Activated CD4-positive, alpha-beta T cell treated with anti-CD3 and anti-CD28 coated beads for 36 hours (primary cell): ENCODE data around the gene ZNF18. TPM values are rescaled to one million over a fixed set of nuclear protein-coding genes. Genes with fewer than 3 reads are reported as not detected.
"Not testable (repeated sequence)": the region's sequence is repeated elsewhere in the genome, so short reads cannot be mapped to it uniquely, and the experiment has no call there.

Experiments used
- ATAC-seq: fragments of 200-7000 bp; cut with Tn5 transposase; one replicate; pipeline ENCODE4 v1.10.0; 2021; ENCODE audit warnings: mild to moderate bottlenecking, moderate library complexity
- CTCF ChIA-PET: fragments of 350-600 bp; sonication (Branson Sonifier 250); formaldehyde crosslinking; loops from one replicate; lab custom pipeline; 2021; ENCODE audit warnings: antibody characterized with exemption; lab: Charles Lee
- POLR2A ChIA-PET: fragments of 350-600 bp; sonication (Branson Sonifier 250); formaldehyde crosslinking; loops from one replicate; lab custom pipeline; 2021; ENCODE audit warnings: antibody characterized with exemption, inconsistent platforms; lab: Charles Lee
- DNase-seq: peaks from one replicate; pipeline ENCODE4 v3.0.0-alpha.2; 2020
- H3K27ac Mint-ChIP-seq: one replicate; pipeline ENCODE4 v1.8.0; 2021; ENCODE audit warnings: mixed read lengths
- H3K27me3 Mint-ChIP-seq: one replicate; pipeline ENCODE4 v1.8.0; 2021; ENCODE audit warnings: mixed read lengths
- H3K36me3 Mint-ChIP-seq: one replicate; pipeline ENCODE4 v1.8.0; 2021; ENCODE audit warnings: low read depth, mixed read lengths
- H3K4me1 Mint-ChIP-seq: one replicate; pipeline ENCODE4 v1.8.0; 2021; ENCODE audit warnings: mixed read lengths
- H3K4me3 Mint-ChIP-seq: one replicate; pipeline ENCODE4 v1.8.0; 2021; ENCODE audit warnings: mild to moderate bottlenecking, moderate library complexity, mixed read lengths
- H3K9me3 Mint-ChIP-seq: one replicate; pipeline ENCODE4 v1.8.0; 2021; ENCODE audit warnings: low read depth, mixed read lengths
- intact Hi-C, 2 experiments: fragments of 100-400 bp; cut with DNase I in 1 of 2; cut with micrococcal nuclease in 1 of 2; formaldehyde crosslinking; loops; one replicate each; pipeline versions ENCODE4 v1.14.2 to v1.15.1; 2022 to 2024; cut with DNase I, micrococcal nuclease
- total RNA-seq, 2 experiments: library from RNA; stranded (reverse); gene quantifications; one replicate each; pipeline ENCODE4 v1.2.3, GENCODE V29; 2021

Gene ZNF18
- total RNA-seq, 2 experiments from 2014 or later: 7.3 to 7.4 TPM

DNA sequence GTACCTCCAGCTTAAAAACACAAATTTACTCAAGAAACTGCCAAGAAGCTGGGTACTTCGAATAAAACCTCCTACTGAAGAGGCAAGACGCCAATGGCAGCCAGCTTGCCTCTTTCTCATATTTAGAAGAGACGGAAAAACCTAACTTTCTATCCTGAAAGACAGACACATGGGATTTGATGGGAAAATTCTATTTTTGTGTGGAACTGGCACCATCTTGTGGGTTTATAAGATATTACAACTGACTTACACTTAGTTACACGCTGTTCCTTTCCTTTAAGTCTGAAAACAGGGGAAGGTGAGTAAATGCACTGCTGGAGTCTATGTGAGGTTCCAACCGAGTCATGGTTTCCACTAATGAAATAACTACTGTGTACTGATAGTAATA, 10.3 kb downstream of the ZNF18 start:
- intact Hi-C loops: loop anchor here in 1 of 2 experiments (2.0 kb wide), 1 partner anchor 1110 kb away; no protein-coding TSS in a partner anchor
- POLR2A ChIA-PET: no interaction called here
- Mint-ChIP-seq H3K27me3 (no peaks in the 10 kb centered on the region), H3K4me1 (peaks cover 7% of the 10 kb centered on the region), H3K4me3 (no peak overlapping the region), H3K36me3 (peaks cover 63% of the 10 kb centered on the region), H3K9me3 (no peaks in the 10 kb centered on the region), H3K27ac (no peak overlapping the region)
- DNase-seq (no peak), ATAC-seq (peak; percentile 33)
- CTCF ChIA-PET: interaction anchor here (0.7 to 1.6 kb wide), 3 partner anchors 9 to 10 kb away, joined by 4 to 5 read pairs (median 4); partner anchors contain the start of gene ZNF18

DNA sequence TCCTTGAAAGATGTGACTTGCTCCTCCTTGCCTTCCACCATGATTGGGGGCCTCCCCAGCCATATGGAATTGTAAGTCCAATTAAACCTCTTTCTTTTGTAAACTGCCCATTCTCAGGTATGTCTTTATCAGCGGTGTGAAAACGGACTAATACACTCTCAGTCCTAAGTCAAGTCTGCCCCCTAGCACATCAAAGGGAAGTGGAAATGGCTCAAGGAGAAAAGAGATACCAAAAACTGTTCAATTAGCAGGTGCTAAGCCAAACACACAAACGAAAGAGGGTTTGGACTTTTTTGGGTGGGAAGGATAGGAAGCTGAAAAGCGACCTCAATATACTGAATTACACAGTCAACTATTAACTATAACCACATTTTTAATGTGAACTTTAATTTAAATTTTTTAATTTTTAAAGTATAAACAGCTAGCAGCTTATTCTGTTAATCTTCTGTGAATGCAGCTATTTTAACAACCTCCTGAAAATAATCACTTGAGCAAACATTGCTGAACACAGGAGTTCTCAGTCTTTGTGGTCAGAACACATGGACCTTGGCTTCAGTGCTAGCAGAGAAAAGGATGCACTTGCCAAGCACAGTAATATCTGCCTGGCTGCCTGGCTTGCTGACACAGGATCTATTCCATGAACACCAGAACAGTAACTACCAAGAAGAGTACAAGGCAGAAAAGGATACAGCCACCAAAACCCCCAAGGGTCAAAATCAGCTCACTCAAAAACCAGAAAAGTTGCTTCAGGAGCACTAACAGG, 10.9 kb downstream of the ZNF18 start:
- intact Hi-C loops: loop anchor here in 1 of 2 experiments (2.0 kb wide), 1 partner anchor 1110 kb away; no protein-coding TSS in a partner anchor
- DNase-seq: no peak
- Mint-ChIP-seq H3K4me1 (peaks cover 7% of the 10 kb centered on the region), H3K36me3 (peaks cover 64% of the 10 kb centered on the region), H3K27ac (no peak overlapping the region), H3K9me3 (no peaks in the 10 kb centered on the region), H3K4me3 (no peak overlapping the region), H3K27me3 (no peaks in the 10 kb centered on the region)
- ATAC-seq: no peak
- ChIA-PET CTCF (interaction anchor here (0.6 to 1.6 kb wide), 4 partner anchors 9 to 1339 kb away, joined by 3 to 5 read pairs (median 4); partner anchors contain the start of gene ZNF18), POLR2A (interaction anchor here (0.7 kb wide), 1 partner anchor 11 kb away, joined by 3 read pairs; the partner anchor contains the start of gene ZNF18)

DNA sequence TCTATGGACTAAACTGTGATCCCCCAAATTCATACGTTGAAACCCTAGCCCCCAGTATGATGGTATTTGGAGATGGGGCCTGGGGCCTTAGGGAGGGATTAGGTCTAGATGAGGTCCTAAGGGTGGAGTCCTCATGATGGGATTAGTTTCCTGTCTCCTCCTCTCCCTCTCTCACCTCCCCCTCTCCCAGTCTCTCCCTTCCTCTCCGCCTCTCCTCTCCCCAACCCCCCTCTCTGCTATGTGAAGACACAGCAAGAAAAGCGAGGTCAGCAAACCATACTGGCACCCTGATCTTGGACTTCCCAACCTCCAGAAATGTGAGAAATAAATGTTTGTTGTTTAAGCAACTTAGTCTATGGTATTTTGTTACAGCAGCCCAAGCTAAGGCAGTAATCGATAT, 15.4 kb downstream of the ZNF18 start:
- H3K36me3 Mint-ChIP-seq: peaks cover 55% of the 10 kb centered on the region
- ATAC-seq (no peak), DNase-seq (no peak)
- H3K4me3 Mint-ChIP-seq: no peak overlapping the region
- H3K27me3 Mint-ChIP-seq: no peaks in the 10 kb centered on the region
- H3K4me1 Mint-ChIP-seq: no peaks in the 10 kb centered on the region
- H3K9me3 Mint-ChIP-seq: no peaks in the 10 kb centered on the region
- POLR2A ChIA-PET: no interaction called here
- CTCF ChIA-PET: no interaction called here
- intact Hi-C loops: no loop called here
- no peak overlapping the region for H3K27ac Mint-ChIP-seq

DNA sequence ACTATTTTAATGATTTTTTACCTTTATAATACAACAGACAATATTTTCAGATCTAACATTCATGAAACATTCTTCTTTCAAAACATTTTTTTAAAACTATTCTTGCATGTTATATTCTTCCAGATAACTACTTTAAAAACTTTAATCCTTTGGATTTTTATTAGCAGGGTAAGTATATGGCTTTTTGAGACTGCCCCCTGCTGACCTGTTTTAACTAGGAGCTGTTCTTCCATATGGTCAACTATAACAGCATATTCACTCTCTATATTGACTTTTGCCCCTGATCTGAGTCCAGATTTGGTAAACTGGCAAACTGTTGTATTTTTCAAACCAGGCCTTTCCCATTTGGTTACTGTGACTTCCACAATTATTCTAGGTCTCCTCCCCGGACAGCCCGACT, 16.5 kb downstream of the ZNF18 start:
- CTCF ChIA-PET: interaction anchor here (0.7 to 1.0 kb wide), 2 partner anchors 12 to 31 kb away, joined by 3 read pairs; no protein-coding TSS in a partner anchor
- DNase-seq: no peak
- H3K27ac Mint-ChIP-seq: no peak overlapping the region
- H3K4me1 Mint-ChIP-seq: no peaks in the 10 kb centered on the region
- peaks cover 61% of the 10 kb centered on the region for H3K36me3 Mint-ChIP-seq
- H3K9me3 Mint-ChIP-seq: no peaks in the 10 kb centered on the region
- no peaks in the 10 kb centered on the region for H3K27me3 Mint-ChIP-seq
- ATAC-seq: no peak
- no peak overlapping the region for H3K4me3 Mint-ChIP-seq
- intact Hi-C loops: no loop called here
- POLR2A ChIA-PET: no interaction called here

DNA sequence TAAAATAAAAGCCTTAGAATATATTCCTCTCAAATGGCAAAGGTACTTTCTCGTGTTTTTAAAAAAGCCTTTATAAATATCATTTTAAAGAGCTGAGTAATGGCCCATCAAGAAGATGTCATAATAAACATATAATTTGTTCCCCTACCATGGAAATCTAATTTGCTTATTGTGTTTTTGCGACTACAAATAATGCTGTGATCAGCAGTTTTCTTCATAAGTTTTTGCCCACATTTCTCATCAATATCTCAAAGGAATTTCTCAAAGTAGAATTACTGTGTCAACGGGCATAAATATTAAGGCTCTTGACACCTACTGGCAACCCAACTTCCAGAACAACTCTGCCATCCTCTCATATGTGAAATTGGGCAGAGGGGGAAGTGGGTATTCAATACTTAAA, 17.5 kb downstream of the ZNF18 start:
- no peak for ATAC-seq
- CTCF ChIA-PET: interaction anchor here (0.7 to 1.2 kb wide), 3 partner anchors 17 to 1134 kb away, joined by 3 to 4 read pairs (median 3); partner anchors contain the start of gene ZNF18
- H3K27ac Mint-ChIP-seq: no peak overlapping the region
- H3K4me3 Mint-ChIP-seq: no peak overlapping the region
- H3K4me1 Mint-ChIP-seq: no peaks in the 10 kb centered on the region
- POLR2A ChIA-PET: no interaction called here
- intact Hi-C loops: no loop called here
- no peak for DNase-seq
- H3K9me3 Mint-ChIP-seq: peaks cover 4% of the 10 kb centered on the region
- no peaks in the 10 kb centered on the region for H3K27me3 Mint-ChIP-seq
- peaks cover 62% of the 10 kb centered on the region for H3K36me3 Mint-ChIP-seq

DNA sequence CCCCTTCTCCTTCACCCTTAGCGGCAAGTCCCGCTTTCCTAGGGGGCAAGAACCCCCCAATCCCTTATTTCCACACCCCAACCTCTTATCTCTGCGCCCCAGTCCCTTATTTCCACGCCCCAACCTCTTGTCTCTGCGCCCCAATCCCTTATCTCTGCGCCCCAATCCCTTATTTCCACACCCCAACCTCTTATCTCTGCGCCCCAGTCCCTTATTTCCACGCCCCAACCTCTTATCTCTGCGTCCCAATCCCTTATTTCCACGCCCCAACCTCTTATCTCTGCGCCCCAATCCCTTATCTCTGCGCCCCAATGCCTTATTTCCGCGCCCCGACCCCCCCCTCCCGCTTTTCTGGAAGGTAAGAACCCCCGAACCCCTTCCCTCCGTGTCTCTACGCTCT, 24.5 kb downstream of the ZNF18 start:
- ATAC-seq, DNase-seq, intact Hi-C loops, POLR2A ChIA-PET, H3K27me3 Mint-ChIP-seq, CTCF ChIA-PET, H3K4me1 Mint-ChIP-seq, H3K4me3 Mint-ChIP-seq, H3K27ac Mint-ChIP-seq: not testable (repeated sequence)
- Mint-ChIP-seq H3K36me3 (peaks cover 45% of the 10 kb centered on the region), H3K9me3 (peaks cover 18% of the 10 kb centered on the region)

DNA sequence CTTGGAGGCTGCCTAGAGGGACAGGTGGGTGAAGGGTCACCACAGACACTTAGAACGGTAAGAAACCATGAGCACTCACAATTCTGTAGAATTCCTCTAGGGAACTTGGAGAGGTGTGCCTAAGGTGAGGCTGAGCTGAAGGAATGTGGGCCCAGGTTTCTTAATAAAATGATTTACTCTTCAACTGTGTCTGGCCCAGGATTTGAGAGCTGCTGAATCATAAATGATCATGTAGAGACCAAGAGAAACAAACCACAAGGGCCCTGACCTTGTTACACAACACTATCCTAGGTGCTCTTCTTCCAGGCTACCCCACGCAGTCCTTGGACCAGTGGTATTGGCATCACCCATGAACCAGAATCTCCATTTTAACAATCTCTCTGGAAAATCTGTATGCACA, 27.7 kb downstream of the ZNF18 start:
- H3K4me1 Mint-ChIP-seq: no peaks in the 10 kb centered on the region
- ChIA-PET CTCF (no interaction called here), POLR2A (no interaction called here)
- peaks cover 38% of the 10 kb centered on the region for H3K9me3 Mint-ChIP-seq
- H3K36me3 Mint-ChIP-seq: peaks cover 47% of the 10 kb centered on the region
- H3K27ac Mint-ChIP-seq: no peak overlapping the region
- intact Hi-C loops: no loop called here
- ATAC-seq (no peak), DNase-seq (no peak)
- no peak overlapping the region for H3K4me3 Mint-ChIP-seq
- no peaks in the 10 kb centered on the region for H3K27me3 Mint-ChIP-seq

DNA sequence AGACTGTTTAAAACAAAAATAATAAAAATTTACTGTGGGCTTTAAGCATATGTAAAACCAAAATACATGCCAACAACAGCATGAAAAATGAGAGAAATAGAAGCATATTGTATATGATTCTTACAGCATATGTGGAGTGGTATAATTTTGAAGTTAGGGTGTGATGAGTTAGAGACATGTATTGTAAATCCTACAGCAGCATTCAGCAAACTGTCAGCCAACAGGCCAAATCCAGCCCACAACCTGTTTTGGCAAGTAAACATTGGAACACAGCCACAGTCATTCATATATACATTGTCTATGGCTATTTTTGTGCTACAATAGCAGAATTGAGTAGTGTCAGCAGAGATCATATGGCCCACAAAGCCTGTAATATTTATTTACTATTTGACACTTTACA, 42.3 kb downstream of the ZNF18 start:
- CTCF ChIA-PET: no interaction called here

DNA sequence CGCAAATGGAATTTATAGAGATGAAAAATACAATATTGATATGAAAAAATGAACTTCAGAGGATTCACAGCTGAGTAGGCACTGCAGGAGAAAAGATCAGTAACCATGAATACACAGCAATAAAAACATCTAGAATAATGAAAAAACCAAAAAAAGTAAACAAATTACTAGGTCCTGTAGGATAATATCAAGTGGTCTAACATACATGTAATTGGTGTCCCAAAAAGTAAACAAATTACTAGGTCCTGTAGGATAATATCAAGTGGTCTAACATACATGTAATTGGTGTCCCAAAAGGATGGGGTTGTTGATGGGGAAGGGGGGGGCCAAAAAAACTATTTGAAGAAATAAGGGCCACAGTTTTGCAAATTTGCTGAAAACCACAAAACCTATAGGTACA, 43.4 kb downstream of the ZNF18 start:
- intact Hi-C loops: no loop called here
- H3K27me3 Mint-ChIP-seq: no peaks in the 10 kb centered on the region
- DNase-seq (no peak), ATAC-seq (no peak)
- H3K9me3 Mint-ChIP-seq: peaks cover 20% of the 10 kb centered on the region
- ChIA-PET CTCF (no interaction called here), POLR2A (no interaction called here)
- no peaks in the 10 kb centered on the region for H3K4me1 Mint-ChIP-seq
- H3K36me3 Mint-ChIP-seq: peaks cover 42% of the 10 kb centered on the region
- H3K27ac Mint-ChIP-seq: no peak overlapping the region
- H3K4me3 Mint-ChIP-seq: no peak overlapping the region

More for the DNA sequence above, 42.3 kb downstream of the ZNF18 start:
- Mint-ChIP-seq H3K27ac (no peak overlapping the region), H3K36me3 (peaks cover 42% of the 10 kb centered on the region), H3K4me3 (no peak overlapping the region), H3K9me3 (peaks cover 20% of the 10 kb centered on the region), H3K4me1 (no peaks in the 10 kb centered on the region), H3K27me3 (no peaks in the 10 kb centered on the region)
- POLR2A ChIA-PET: no interaction called here
- intact Hi-C loops: no loop called here
- ATAC-seq: no peak
- DNase-seq: no peak

DNA sequence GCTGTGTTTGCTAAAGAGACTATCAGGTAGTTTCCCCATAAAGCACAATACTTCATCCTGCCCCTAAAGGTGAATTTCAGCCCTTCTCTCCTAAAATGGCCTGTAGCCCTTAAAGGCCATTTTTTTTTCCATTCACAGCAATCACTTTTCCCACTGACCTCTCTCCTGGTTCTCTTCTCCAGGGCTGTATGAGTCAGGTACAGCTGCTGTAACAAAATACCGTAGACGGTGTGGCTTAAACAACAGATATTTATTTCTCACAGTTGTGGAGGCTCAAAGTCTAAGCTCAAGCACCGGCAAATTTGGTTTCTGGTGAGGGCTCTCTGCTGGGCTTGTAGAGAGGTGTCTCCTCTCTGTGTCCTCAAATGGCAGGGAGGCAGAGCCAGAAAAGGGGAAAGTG, 44.7 kb downstream of the ZNF18 start:
- Mint-ChIP-seq H3K36me3 (peaks cover 33% of the 10 kb centered on the region), H3K27ac (no peak overlapping the region), H3K9me3 (peaks cover 20% of the 10 kb centered on the region), H3K4me1 (no peaks in the 10 kb centered on the region), H3K4me3 (no peak overlapping the region), H3K27me3 (no peaks in the 10 kb centered on the region)
- ATAC-seq: no peak
- intact Hi-C loops: no loop called here
- POLR2A ChIA-PET: no interaction called here
- no peak for DNase-seq
- CTCF ChIA-PET: no interaction called here

DNA sequence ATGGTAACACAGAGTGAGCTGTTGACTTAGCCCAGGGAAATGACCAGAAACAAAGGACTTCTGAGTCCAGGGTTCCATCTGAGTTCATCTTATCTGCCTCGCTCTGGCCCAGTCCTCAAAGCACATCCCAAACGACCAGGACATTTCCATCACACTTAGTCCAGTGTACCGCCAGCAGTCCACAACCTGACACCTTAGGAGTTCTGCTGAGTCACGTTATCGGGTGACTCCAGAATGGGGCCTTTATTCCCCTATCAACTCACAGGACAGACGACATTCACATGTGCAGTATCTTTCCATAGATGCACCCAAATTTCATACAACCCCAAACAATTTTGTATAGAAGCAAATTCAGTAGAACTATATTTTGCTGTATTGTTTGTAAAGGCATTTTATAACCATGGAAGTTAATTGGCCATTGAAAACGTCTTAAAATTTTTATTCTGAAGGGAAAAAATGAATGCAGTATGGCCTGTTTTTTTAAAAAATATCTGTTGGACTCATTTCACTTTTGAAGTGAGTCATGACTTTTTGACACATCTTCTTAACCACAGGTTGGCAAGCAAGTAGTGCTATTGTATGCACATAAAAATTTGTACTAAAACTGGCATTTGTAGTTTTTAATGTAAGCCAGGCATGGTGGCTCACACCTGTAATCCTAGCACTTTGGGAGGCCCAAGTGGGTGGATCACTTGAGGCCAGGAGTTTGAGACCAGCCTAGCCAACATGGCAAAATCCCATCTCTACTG, 46.3 kb downstream of the ZNF18 start:
- Mint-ChIP-seq H3K9me3 (peaks cover 13% of the 10 kb centered on the region), H3K27ac (no peak overlapping the region), H3K36me3 (peaks cover 22% of the 10 kb centered on the region), H3K4me3 (no peak overlapping the region), H3K4me1 (no peaks in the 10 kb centered on the region), H3K27me3 (no peaks in the 10 kb centered on the region)
- no peak for DNase-seq
- POLR2A ChIA-PET: no interaction called here
- no peak for ATAC-seq
- CTCF ChIA-PET: no interaction called here
- intact Hi-C loops: no loop called here
